GM19324 (cell line): ENCODE measurements around the gene IL17B.

Source experiments
- ATAC-seq: cut with Tn5 transposase; IDR thresholded peaks from one replicate; pipeline ENCODE4 v1.9.1; 2021; ENCODE audit warnings: mild to moderate bottlenecking, moderate library complexity; ENCODE audit not compliant: unreplicated experiment, low FRiP score

The IL17B gene

GRCh38 chr5:149363936-149364335, 15.2 kb downstream of the IL17B start:
- ATAC-seq: no peak

- ATAC-seq: no peak
Observed at GRCh38 chr5:149363358-149363757, 15.7 kb downstream of the IL17B start.

GRCh38 chr5:149362541-149362940, 16.6 kb downstream of the IL17B start:
- no peak for ATAC-seq

DNA sequence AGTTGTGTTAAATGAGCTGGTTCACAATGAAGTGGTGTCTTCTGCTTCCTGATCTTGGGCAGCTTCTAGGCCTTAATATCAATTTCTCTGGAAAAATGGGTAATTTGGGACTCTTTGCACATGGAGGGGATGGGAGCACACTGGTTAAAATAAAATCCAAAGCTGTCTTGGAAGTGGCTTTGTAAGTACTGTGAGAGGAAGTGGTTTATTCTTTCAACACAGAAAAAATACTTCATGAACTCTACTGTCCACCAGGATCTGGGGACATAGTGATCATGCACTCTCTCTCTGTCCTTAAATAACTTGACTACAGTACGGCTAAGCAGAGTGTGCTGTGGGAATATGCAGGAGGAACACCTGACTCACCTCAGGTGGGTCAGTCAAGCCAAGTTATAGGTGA, 18.8 kb downstream of the IL17B start:
- no peak for ATAC-seq

GRCh38 chr5:149358868-149359495, 20.1 kb downstream of the IL17B start:
- ATAC-seq: no peak

- ATAC-seq: no peak
Observed at GRCh38 chr5:149358294-149358651, 20.8 kb downstream of the IL17B start.

- peak; percentile 99 for ATAC-seq
Observed at GRCh38 chr5:149357370-149358293, 21.5 kb downstream of the IL17B start, which contains the start of gene PCYOX1L. PCYOX1L (plus strand) TSS chr5:149358046; CDS start chr5:149358069, 23 bp downstream.

DNA sequence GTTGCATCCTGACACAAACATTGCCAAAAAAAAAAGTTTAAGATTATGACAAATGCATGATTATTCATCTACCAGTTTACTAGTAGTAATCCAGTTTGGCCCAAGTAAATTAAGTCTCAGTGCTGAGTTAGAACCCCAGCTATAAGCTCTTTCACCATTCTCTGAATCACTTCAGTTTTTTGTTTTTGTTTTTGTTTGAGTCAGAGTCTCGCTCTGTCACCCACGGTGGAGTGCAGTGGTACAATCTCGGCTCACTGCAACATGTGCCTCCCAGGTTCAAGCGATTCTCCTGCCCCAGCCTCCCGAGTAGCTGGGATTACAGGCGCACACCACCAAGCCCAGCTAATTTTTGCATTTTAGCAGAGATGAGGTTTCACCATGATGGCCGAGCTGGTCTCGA, 22.7 kb downstream of the IL17B start:
- no peak for ATAC-seq

GRCh38 chr5:149355688-149356087, 23.4 kb downstream of the IL17B start:
- ATAC-seq: no peak

- no peak for ATAC-seq
Observed at GRCh38 chr5:149353911-149354310, 25.2 kb downstream of the IL17B start.

DNA sequence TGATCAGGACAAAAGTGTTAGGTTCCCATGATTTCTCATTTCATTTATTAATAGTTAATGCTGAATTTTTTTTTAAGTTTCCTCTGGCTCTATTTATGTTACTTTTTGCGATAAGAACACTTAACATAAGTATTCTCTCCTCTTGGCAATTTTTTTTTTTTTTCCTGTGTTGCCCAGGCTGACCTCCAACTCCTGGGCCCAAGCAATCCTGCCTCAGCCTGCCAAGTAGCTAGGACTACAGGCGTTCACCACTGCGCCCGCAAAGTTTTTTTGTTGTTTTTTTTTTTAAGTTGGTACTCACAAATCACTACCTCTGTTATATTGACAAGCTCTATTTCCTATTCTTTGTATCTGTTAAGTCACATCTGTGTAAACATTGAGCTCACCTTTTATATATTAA, 26.9 kb downstream of the IL17B start:
- ATAC-seq: no peak

GRCh38 chr5:149349382-149349781, 29.7 kb downstream of the IL17B start:
- no peak for ATAC-seq

GRCh38 chr5:149348518-149348917, 30.6 kb downstream of the IL17B start:
- ATAC-seq: no peak

- peak; percentile 3 for ATAC-seq
Observed at GRCh38 chr5:149345892-149346222, 33.2 kb downstream of the IL17B start.

DNA sequence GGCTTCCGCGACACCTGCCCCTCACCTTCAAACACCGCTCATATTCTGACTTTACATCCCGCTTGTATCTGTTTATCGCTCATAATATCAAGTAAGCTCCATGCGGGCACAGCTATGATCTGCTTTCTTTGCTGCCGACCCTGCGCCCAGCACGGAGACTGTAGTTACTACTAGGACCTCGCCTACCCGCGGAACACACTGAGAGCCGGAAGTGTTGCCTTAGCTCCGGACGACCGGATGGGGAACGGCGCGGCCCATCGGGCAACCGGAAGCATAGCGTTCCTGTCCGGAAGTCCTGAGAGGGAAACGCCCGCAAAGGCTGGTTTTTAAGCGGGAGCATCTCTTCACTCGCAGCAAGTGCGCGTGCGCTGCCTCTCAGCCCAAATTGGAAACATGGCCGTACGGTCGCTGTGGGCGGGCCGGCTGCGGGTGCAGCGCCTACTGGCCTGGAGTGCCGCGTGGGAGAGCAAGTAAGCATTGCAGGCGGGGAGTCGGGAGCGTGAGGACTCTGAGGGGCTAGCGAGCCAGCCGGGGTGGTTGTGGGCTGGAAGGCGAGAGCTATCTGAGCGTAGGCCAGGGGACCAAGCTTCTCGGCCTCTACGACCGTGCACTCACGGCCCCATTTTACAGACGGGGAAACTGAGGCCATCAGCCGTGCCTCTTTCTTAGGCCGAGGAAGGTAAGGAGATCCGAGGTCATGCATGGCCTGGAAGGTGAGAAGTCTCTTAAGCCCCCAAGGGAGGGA, 33.8 kb downstream of the IL17B start, which contains the start of gene GRPEL2:
TSS of gene GRPEL2 (plus strand) at position 353 of the 745 bp plus-strand sequence. CDS start at position 394, 41 bp downstream.
- ATAC-seq: peak; percentile 98

- no peak for ATAC-seq
Observed at GRCh38 chr5:149344151-149344550, 34.9 kb downstream of the IL17B start.

DNA sequence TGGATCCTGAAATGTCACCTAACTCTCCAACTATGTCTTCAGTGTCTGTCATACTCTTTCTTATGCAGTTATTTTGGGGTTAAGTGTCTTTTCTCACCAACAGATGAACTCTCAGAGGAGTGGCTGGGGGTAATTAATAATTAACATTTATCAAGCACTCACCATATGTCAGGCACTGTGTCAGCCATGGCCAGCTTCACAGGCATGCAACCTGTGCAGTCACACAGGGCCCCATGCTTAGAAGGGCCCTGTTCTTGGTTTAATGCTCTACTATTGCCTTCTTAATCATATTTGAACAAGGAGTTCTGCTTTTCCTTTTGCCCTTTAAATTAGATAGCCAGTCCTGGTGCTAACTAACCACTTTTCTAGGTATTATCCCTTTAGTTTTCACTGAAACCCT, 37.2 kb downstream of the IL17B start:
- no peak for ATAC-seq

- no peak for ATAC-seq
Observed at GRCh38 chr5:149340920-149341319, 38.2 kb downstream of the IL17B start.

- ATAC-seq: no peak
Observed at GRCh38 chr5:149338364-149338763, 40.7 kb downstream of the IL17B start.

GRCh38 chr5:149337736-149338135, 41.4 kb downstream of the IL17B start:
- no peak for ATAC-seq
